Measurements from ENCODE around the gene TRMT6. TPM values are rescaled to one million over a fixed set of nuclear protein-coding genes. Genes with fewer than 3 reads are reported as not detected.

TRMT6 gene, protein sequence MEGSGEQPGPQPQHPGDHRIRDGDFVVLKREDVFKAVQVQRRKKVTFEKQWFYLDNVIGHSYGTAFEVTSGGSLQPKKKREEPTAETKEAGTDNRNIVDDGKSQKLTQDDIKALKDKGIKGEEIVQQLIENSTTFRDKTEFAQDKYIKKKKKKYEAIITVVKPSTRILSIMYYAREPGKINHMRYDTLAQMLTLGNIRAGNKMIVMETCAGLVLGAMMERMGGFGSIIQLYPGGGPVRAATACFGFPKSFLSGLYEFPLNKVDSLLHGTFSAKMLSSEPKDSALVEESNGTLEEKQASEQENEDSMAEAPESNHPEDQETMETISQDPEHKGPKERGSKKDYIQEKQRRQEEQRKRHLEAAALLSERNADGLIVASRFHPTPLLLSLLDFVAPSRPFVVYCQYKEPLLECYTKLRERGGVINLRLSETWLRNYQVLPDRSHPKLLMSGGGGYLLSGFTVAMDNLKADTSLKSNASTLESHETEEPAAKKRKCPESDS
- polyA plus RNA-seq (2013, experiment 1 of 4), result 20.3 TPM
- 28.2 TPM for polyA plus RNA-seq (2013, experiment 2 of 4)
- 16.9 TPM for polyA plus RNA-seq (2013, experiment 3 of 4)
- polyA plus RNA-seq (2013, experiment 4 of 4), result 19.3 TPM

DNA sequence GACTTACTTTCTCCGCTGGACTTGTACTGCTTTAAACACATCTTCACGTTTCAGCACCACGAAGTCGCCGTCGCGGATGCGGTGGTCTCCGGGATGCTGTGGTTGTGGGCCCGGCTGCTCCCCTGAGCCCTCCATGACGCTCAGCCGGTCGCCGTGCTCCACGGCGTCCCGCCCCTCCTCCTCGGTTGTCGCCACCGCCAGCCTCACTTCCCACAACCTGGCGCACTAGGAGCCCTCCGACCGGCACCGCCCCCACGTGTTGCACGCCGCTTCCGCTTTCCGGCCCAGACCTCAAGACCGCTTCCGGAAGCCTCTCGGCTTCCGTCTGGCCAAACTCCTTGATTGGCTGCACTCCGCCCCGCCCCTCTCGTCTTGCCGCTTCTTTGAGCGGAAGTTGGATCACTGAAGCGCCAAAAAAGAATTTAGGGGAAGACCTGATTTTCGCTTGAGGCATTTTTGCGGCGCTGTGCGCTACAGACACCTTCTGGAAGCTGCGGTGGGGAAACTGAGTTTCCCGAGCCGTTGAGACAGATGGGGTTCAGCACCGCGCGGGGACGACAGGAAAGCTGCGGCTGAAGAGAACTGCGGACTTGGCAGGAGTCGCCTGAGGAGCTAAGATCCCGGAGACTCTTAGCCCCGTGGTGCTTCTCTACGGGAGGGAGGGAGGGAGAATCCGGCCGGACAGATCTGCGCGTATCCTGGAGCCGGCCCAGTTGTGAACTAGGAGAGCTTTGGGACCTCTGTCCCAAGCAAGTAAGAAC, at the start of gene TRMT6, which contains the start of gene MCM8:
TSS of gene TRMT6 (minus strand) at position 263 of the 761 bp plus-strand sequence. CDS start at position 135, 128 bp downstream.
TSS of gene MCM8 (plus strand) at position 382 of the 761 bp plus-strand sequence. CDS start 1,364 bp downstream, outside the sequence.
- peak within 1 kb of the TSS; percentile 56 for H3K27ac ChIP-seq (ENCODE audit: insufficient read depth, low read depth, low read length, poor library complexity, severe bottlenecking)
- H3K9me3 ChIP-seq (ENCODE audit: control insufficient read depth, low read length), result no peaks in the 10 kb centered on the region
- H3K27me3 ChIP-seq (ENCODE audit: control insufficient read depth, insufficient read depth, low read length, poor library complexity, severe bottlenecking), result no peaks in the 10 kb centered on the region
- peaks cover 22% of the 10 kb centered on the region for H3K36me3 ChIP-seq (ENCODE audit: control insufficient read depth, insufficient read depth, low read length)
- H3K4me3 ChIP-seq (ENCODE audit: insufficient read depth, low read depth, low read length), result peak within 1 kb of the TSS; percentile 65
- H3K4me1 ChIP-seq (ENCODE audit: control insufficient read depth, insufficient read depth, low read length), result peaks cover 6% of the 10 kb centered on the region
- 0% methylated on average over 61 of the region's 61 CpGs for WGBS, 2 experiments

DNA sequence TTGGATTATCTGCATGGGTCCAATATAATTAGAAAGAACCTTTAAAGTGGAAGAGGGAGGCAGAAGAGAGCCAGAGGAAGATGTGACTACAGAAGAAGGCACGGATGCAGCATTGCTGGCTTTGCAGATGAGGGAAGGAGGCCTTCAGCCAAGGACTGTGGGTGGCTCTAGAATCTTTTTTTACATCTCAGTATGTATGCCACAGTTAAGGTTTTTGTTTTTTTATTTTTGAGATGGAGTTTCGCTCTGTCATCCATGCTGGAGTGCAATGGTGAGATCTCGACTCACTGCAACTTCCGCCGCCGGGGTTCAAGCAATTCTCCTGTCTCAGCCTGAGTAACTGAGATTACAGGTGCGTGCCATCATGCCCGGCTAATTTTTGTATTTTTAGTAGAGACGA, 49.5 kb upstream of the TRMT6 start:
- H3K27ac ChIP-seq (ENCODE audit: insufficient read depth, low read depth, low read length, poor library complexity, severe bottlenecking), result no peak overlapping the region
- WGBS, 2 experiments, result 93 to 96% methylated on average over 9 of the region's 9 CpGs
- peaks cover 9% of the 10 kb centered on the region for H3K36me3 ChIP-seq (ENCODE audit: control insufficient read depth, insufficient read depth, low read length)
- H3K27me3 ChIP-seq (ENCODE audit: control insufficient read depth, insufficient read depth, low read length, poor library complexity, severe bottlenecking), result no peaks in the 10 kb centered on the region
- no peak overlapping the region for H3K4me3 ChIP-seq (ENCODE audit: insufficient read depth, low read depth, low read length)
- H3K4me1 ChIP-seq (ENCODE audit: control insufficient read depth, insufficient read depth, low read length), result no peaks in the 10 kb centered on the region
- H3K9me3 ChIP-seq (ENCODE audit: control insufficient read depth, low read length), result no peaks in the 10 kb centered on the region

DNA sequence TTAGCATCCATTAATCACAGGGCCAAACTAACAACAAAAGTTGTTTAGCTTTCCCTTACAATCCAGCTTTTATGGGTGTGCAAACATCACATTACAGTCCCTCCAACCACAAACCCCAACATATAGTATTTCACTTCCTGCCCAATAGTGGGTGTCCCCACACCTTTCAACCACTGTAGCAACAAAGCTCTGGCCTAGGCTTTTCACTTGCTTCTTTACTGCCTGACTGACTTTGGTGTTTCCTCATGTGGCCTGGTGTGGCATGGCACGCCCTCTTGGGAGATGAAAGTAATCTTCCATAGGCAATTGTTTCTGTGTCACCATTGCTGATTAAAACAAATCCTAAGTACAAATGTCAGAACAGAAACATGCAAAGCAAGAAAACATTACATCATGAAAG, 46.4 kb upstream of the TRMT6 start:
- no peak overlapping the region for H3K4me3 ChIP-seq (ENCODE audit: insufficient read depth, low read depth, low read length)
- peaks cover 9% of the 10 kb centered on the region for H3K36me3 ChIP-seq (ENCODE audit: control insufficient read depth, insufficient read depth, low read length)
- no peak overlapping the region for H3K27ac ChIP-seq (ENCODE audit: insufficient read depth, low read depth, low read length, poor library complexity, severe bottlenecking)
- no peaks in the 10 kb centered on the region for H3K4me1 ChIP-seq (ENCODE audit: control insufficient read depth, insufficient read depth, low read length)
- H3K27me3 ChIP-seq (ENCODE audit: control insufficient read depth, insufficient read depth, low read length, poor library complexity, severe bottlenecking), result no peaks in the 10 kb centered on the region
- WGBS, 2 experiments, result 86 to 91% methylated on average over 1 of the region's 1 CpG
- H3K9me3 ChIP-seq (ENCODE audit: control insufficient read depth, low read length), result no peaks in the 10 kb centered on the region

DNA sequence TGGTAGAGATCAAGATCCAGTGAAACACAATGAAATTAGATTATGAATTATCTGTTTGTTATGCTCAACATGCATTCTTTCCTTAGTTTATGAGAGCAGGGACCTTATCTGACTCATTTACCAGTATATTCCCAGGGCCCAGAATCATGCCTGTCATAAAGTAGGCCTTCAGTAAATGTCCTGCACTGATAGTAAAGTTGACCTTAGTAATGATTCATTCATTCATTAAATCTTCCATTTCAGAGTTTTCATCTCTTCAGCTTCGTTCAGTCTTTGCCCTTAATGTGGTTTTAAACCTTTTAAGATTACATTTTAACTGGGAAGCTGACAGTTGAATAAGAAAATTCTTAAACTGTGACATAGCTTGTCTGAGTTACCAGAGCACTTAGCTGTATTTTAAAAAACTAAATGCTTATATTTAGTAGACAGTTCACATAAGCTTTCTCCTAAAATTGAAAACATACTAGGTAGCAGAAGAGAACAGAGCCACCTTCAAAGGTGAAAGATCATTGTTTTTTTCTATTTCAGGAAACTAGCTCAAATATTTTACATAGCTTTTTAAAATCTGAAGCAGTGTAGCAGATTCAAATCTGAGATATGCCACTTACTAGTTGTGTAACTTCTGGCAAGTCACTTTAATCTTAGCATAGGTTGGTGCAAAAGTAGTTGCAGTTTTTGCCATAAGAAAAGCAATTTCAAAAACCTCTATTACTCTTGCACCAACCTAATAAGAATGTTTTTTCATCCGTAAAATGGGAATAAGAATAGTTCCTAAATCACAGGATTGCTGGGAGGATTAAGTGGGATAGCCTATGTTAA, 41.5 kb upstream of the TRMT6 start:
- no peak overlapping the region for H3K4me3 ChIP-seq (ENCODE audit: insufficient read depth, low read depth, low read length)
- WGBS, 2 experiments, result 91 to 93% methylated on average over 1 of the region's 2 CpGs
- no peak overlapping the region for H3K27ac ChIP-seq (ENCODE audit: insufficient read depth, low read depth, low read length, poor library complexity, severe bottlenecking)
- H3K4me1 ChIP-seq (ENCODE audit: control insufficient read depth, insufficient read depth, low read length), result no peaks in the 10 kb centered on the region
- peaks cover 23% of the 10 kb centered on the region for H3K36me3 ChIP-seq (ENCODE audit: control insufficient read depth, insufficient read depth, low read length)
- H3K9me3 ChIP-seq (ENCODE audit: control insufficient read depth, low read length), result no peaks in the 10 kb centered on the region
- no peaks in the 10 kb centered on the region for H3K27me3 ChIP-seq (ENCODE audit: control insufficient read depth, insufficient read depth, low read length, poor library complexity, severe bottlenecking)

DNA sequence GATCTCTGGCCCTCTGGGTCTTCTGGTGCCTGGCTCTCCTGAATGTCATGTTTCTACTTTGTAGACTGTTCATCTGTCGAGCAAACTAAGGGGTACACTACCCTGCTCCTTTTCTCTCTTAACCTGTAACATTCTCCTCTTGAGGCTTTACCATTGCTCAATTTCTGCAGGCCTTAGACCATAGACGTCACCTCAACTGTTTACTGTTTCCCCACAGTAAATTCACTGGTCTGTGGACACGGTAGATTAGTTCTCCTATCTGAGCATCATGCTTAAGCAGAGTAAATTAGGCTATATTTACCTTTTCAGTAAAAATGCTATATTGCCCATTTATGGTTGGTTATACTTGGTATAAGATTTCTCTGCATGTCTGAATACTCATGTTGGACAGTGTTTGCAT, 40.6 kb upstream of the TRMT6 start:
- Histone ChIP-seq H3K4me3 (ENCODE audit: insufficient read depth, low read depth, low read length) (no peak overlapping the region), H3K27ac (ENCODE audit: insufficient read depth, low read depth, low read length, poor library complexity, severe bottlenecking) (no peak overlapping the region), H3K4me1 (ENCODE audit: control insufficient read depth, insufficient read depth, low read length) (no peaks in the 10 kb centered on the region), H3K36me3 (ENCODE audit: control insufficient read depth, insufficient read depth, low read length) (peaks cover 30% of the 10 kb centered on the region), H3K9me3 (ENCODE audit: control insufficient read depth, low read length) (no peaks in the 10 kb centered on the region), H3K27me3 (ENCODE audit: control insufficient read depth, insufficient read depth, low read length, poor library complexity, severe bottlenecking) (no peaks in the 10 kb centered on the region)
- 93 to 95% methylated on average over 3 of the region's 3 CpGs for WGBS, 2 experiments

DNA sequence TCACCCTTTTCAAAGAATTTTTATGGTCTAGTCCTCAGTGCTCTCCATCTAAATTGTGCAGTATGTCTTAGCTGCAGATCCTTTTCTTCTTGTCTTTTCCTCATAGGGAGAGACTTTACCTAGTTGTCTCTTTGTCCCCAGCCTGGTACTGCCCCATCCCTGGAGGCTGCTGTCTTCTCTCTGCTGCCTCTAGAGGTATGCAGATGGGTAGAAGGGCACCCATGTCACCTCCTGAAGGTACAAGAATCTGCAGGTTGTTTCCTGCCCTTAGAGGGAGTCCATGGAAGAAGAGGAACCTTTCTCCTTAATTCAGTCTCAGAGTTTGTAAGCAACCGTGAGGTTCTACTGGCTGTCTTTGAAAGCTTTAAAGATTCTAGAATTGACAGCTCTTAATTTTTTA, 39.2 kb upstream of the TRMT6 start:
- no peaks in the 10 kb centered on the region for H3K4me1 ChIP-seq (ENCODE audit: control insufficient read depth, insufficient read depth, low read length)
- no peak overlapping the region for H3K4me3 ChIP-seq (ENCODE audit: insufficient read depth, low read depth, low read length)
- H3K27ac ChIP-seq (ENCODE audit: insufficient read depth, low read depth, low read length, poor library complexity, severe bottlenecking), result no peak overlapping the region
- peaks cover 26% of the 10 kb centered on the region for H3K36me3 ChIP-seq (ENCODE audit: control insufficient read depth, insufficient read depth, low read length)
- no peaks in the 10 kb centered on the region for H3K9me3 ChIP-seq (ENCODE audit: control insufficient read depth, low read length)
- no peaks in the 10 kb centered on the region for H3K27me3 ChIP-seq (ENCODE audit: control insufficient read depth, insufficient read depth, low read length, poor library complexity, severe bottlenecking)
- WGBS, 2 experiments, result 93 to 100% methylated on average over 1 of the region's 1 CpG

DNA sequence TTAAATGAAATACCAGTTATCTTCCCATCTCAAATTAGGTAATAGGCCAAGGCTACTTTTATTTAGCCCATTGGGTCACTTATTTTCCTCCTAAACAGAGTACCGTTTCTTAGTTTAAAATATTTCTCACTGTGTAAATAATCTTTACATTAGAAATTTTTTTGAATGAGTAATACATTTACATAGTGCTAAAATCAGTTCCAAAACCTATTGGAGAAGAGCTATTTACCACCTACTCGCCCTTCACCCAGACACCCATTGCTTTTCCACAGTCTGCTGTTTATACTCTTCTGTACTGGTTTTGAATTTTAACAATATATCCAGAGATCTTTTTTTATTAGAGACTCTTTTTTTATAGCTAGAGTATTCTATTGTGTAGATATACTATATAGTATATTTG, 37.0 kb upstream of the TRMT6 start:
- H3K9me3 ChIP-seq (ENCODE audit: control insufficient read depth, low read length), result no peaks in the 10 kb centered on the region
- H3K27me3 ChIP-seq (ENCODE audit: control insufficient read depth, insufficient read depth, low read length, poor library complexity, severe bottlenecking), result no peaks in the 10 kb centered on the region
- no peak overlapping the region for H3K27ac ChIP-seq (ENCODE audit: insufficient read depth, low read depth, low read length, poor library complexity, severe bottlenecking)
- H3K4me1 ChIP-seq (ENCODE audit: control insufficient read depth, insufficient read depth, low read length), result no peaks in the 10 kb centered on the region
- WGBS, 2 experiments, result 100% methylated on average over 2 of the region's 2 CpGs; no CpG with 5 or more reads in 1 of the 2 experiments
- H3K4me3 ChIP-seq (ENCODE audit: insufficient read depth, low read depth, low read length), result no peak overlapping the region
- peaks cover 34% of the 10 kb centered on the region for H3K36me3 ChIP-seq (ENCODE audit: control insufficient read depth, insufficient read depth, low read length)

DNA sequence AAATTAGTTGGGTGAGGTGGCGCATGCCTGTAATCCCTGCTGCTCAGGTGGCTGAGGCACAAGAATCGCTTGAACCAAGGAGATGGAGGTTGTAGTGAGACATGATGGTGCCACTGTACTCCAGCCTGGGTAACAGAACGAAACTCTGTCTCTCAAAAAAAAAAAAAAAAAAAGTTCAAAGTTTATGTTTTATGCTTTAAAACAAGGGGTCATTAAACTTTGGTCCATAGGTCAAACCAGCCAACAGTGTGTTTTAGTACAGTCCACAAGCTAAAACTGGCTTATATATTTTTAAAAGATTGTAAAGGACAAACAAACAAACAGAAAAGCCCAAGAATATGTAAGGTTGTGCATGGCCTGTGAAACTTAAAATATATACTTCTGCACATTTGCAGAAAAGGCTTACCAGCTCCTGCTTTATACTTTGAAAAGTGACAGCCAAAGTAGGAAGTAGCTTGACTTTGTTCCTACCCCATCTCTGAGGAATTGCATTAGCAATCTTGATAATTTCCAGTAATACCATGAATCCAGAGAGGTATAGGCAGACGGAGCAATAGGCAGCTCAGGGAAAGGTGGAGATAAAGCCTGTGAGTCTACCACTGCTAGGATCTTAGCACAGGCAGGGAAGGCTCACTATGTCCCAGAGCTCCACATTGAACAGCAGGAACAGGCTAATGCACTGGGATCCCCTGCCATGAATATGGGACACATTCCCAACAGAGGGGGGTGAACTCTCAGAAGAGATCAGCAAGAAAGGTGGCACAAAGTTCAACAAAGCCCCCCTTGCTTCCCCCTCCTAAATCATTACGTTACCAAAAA, 30.6 kb upstream of the TRMT6 start:
- Histone ChIP-seq H3K9me3 (ENCODE audit: control insufficient read depth, low read length) (no peaks in the 10 kb centered on the region), H3K36me3 (ENCODE audit: control insufficient read depth, insufficient read depth, low read length) (peaks cover 15% of the 10 kb centered on the region), H3K27me3 (ENCODE audit: control insufficient read depth, insufficient read depth, low read length, poor library complexity, severe bottlenecking) (no peaks in the 10 kb centered on the region), H3K4me1 (ENCODE audit: control insufficient read depth, insufficient read depth, low read length) (no peaks in the 10 kb centered on the region), H3K27ac (ENCODE audit: insufficient read depth, low read depth, low read length, poor library complexity, severe bottlenecking) (no peak overlapping the region), H3K4me3 (ENCODE audit: insufficient read depth, low read depth, low read length) (no peak overlapping the region)
- 79 to 85% methylated on average over 5 of the region's 5 CpGs for WGBS, 2 experiments

DNA sequence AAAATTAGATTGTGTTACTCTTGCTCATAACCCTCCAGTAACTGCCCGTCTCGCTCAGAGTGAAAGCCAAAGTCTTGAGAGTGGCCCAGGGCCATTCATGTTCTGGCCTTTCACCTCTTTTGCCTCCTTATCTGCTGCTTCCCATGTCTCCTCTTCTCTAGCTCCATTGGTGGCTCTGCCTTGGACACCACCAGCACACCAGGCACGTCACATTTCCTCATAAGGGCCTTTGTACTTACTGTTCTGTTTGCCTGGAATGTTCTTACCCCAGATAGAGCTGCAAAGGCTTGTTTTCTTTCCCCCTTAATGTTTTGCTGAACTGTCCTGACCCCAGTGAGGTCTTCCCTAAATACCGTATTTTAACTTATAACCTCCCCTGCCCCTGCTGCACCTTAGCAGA, 29.5 kb upstream of the TRMT6 start:
- Histone ChIP-seq H3K4me3 (ENCODE audit: insufficient read depth, low read depth, low read length) (no peak overlapping the region), H3K27ac (ENCODE audit: insufficient read depth, low read depth, low read length, poor library complexity, severe bottlenecking) (no peak overlapping the region), H3K27me3 (ENCODE audit: control insufficient read depth, insufficient read depth, low read length, poor library complexity, severe bottlenecking) (no peaks in the 10 kb centered on the region), H3K36me3 (ENCODE audit: control insufficient read depth, insufficient read depth, low read length) (peaks cover 11% of the 10 kb centered on the region), H3K9me3 (ENCODE audit: control insufficient read depth, low read length) (no peaks in the 10 kb centered on the region), H3K4me1 (ENCODE audit: control insufficient read depth, insufficient read depth, low read length) (no peaks in the 10 kb centered on the region)
- WGBS, 2 experiments, result 94 to 95% methylated on average over 4 of the region's 4 CpGs

Measured in ectodermal cell (in vitro differentiated cells).